Upper lobe of left lung (tissue), 4 donors: ENCODE measurements around the gene NMT2.

Experiments used
- POLR2A ChIP-seq, 4 donors: fragments of 450-650 bp; IDR thresholded peaks; one replicate each; pipeline ENCODE4 v1.5.1; 2016 to 2017; ENCODE audit warnings: antibody characterized with exemption in 4 of 4, mild to moderate bottlenecking in 2 of 4
- POLR2AphosphoS5 ChIP-seq, 2 donors: sonication (generic); formaldehyde crosslinking; IDR thresholded peaks; one replicate each; pipeline ENCODE4 v1.5.1; 2017; ENCODE audit warnings: antibody characterized with exemption in 2 of 2
- TF ChIP-seq, protein P1 (sequence below), 6 experiments: fragments of 450-650 bp in 4 of 6; fragments of 200-600 bp in 2 of 6; sonication (generic) in 2 of 6; IDR thresholded peaks; one replicate each; pipeline ENCODE4 v1.5.1; 2016 to 2019; ENCODE audit warnings: antibody characterized with exemption in 6 of 6

DNA sequence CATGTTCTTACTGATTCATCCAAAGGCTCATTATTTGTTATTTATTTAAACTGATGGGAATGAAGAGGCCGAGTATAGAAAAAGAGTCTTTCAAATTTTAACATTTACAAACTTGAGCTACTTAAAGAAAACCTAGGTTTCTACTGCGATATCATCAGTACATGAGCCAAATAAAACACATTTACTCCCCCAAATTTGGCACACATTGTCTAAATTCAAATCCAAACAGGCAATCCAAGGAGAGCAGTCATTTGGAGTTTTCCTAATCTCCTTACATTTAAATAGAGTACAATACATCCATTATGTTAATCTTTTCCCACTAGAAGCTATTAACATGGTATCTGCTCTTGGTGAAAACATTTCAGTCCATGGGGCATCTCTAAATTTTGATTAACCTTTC is 2.2 kb downstream of the NMT2 start:
- TF ChIP-seq, protein P1, sequence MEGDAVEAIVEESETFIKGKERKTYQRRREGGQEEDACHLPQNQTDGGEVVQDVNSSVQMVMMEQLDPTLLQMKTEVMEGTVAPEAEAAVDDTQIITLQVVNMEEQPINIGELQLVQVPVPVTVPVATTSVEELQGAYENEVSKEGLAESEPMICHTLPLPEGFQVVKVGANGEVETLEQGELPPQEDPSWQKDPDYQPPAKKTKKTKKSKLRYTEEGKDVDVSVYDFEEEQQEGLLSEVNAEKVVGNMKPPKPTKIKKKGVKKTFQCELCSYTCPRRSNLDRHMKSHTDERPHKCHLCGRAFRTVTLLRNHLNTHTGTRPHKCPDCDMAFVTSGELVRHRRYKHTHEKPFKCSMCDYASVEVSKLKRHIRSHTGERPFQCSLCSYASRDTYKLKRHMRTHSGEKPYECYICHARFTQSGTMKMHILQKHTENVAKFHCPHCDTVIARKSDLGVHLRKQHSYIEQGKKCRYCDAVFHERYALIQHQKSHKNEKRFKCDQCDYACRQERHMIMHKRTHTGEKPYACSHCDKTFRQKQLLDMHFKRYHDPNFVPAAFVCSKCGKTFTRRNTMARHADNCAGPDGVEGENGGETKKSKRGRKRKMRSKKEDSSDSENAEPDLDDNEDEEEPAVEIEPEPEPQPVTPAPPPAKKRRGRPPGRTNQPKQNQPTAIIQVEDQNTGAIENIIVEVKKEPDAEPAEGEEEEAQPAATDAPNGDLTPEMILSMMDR (IDR thresholded peaks at IDR 0.05): no peak
- TF ChIP-seq POLR2AphosphoS5 (IDR thresholded peaks at IDR 0.05) (no peak), POLR2A (IDR thresholded peaks at IDR 0.05) (no peak)
